ENCODE data around the gene FLNC.

Gene FLNC

GRCh38 chr7:128846781-128847444, 16.7 kb downstream of the FLNC start:
- no peak for TF ChIP-seq CTCF (IDR thresholded peaks at IDR 0.05)
- H3K79me2 ChIP-seq = no peaks in the 10 kb centered on the region
- H3K9ac ChIP-seq = no peak overlapping the region
- no peaks in the 10 kb centered on the region for H3K9me3 ChIP-seq (ENCODE audit: control insufficient read depth, low read length)
- no peak overlapping the region for H3K4me2 ChIP-seq (ENCODE audit: low read length)
- no peaks in the 10 kb centered on the region for H3K36me3 ChIP-seq (ENCODE audit: control insufficient read depth, insufficient read depth, low read length)
- no peak overlapping the region for H2AFZ ChIP-seq
- H3K27ac ChIP-seq = no peak overlapping the region
- no peaks in the 10 kb centered on the region for H3K27me3 ChIP-seq (ENCODE audit: control insufficient read depth, insufficient read depth, low read length)
- no peak overlapping the region for H3K4me3 ChIP-seq (ENCODE audit: low read depth, low read length)
- peaks cover 3% of the 10 kb centered on the region for H3K4me1 ChIP-seq

DNA sequence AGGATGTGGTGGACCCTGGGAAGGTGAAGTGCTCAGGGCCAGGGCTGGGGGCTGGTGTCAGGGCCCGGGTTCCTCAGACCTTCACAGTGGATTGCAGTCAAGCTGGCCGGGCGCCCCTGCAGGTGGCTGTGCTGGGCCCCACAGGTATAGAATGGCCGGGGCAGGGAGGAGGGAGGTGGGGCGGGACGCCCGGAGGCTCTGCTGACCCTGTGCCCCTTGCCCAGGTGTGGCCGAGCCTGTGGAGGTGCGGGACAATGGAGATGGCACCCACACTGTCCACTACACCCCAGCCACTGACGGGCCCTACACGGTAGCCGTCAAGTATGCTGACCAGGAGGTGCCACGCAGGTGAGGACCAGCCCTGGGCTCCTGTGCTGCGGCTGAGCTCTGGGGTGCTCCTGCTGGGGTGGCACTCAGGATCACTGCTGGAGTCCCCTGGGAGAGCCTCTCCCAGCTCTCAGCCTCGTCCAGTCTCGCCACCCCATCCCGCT, 17.6 kb downstream of the FLNC start:
- no peak overlapping the region for H3K27ac ChIP-seq
- H3K4me2 ChIP-seq (ENCODE audit: low read length) = no peak overlapping the region
- H3K9me3 ChIP-seq (ENCODE audit: control insufficient read depth, low read length) = no peaks in the 10 kb centered on the region
- no peaks in the 10 kb centered on the region for H3K36me3 ChIP-seq (ENCODE audit: control insufficient read depth, insufficient read depth, low read length)
- TF ChIP-seq CTCF (IDR thresholded peaks at IDR 0.05) = no peak
- H2AFZ ChIP-seq = no peak overlapping the region
- no peaks in the 10 kb centered on the region for H3K79me2 ChIP-seq
- peaks cover 3% of the 10 kb centered on the region for H3K4me1 ChIP-seq
- no peak overlapping the region for H3K4me3 ChIP-seq (ENCODE audit: low read depth, low read length)
- no peaks in the 10 kb centered on the region for H3K27me3 ChIP-seq (ENCODE audit: control insufficient read depth, insufficient read depth, low read length)
- H3K9ac ChIP-seq = no peak overlapping the region

DNA sequence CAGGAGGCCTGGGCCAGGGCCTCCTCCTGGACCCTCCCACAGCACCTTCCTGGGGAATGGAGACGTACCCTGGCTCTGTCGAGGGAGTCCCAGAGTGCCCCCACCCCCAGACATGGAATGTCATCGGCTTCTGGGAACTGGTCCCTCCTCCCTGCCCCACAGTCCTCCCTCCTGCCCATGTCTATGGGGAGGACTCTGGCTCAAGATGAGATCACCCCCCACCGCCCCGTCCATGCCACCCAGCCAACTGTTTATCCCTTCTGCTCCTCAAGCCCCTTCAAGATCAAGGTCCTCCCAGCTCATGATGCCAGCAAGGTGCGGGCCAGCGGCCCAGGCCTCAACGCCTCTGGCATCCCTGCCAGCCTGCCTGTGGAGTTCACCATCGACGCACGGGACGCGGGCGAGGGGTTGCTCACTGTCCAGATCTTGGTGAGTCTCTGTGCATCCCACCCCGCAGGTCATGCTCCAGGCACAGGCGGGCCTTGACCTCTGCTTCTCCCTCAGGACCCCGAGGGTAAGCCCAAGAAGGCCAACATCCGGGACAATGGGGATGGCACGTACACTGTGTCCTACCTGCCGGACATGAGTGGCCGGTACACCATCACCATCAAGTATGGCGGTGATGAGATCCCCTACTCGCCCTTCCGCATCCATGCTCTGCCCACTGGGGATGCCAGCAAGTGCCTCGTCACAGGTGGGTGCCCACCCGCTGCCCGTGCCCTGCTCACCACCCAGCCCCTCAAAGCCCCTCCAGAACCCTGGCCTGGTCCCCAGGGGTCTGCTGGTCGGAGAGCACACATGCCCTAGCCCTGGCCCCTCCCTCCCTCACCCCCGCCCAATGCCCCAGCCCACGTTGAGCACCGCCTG, 18.3 kb downstream of the FLNC start:
- Histone ChIP-seq H3K27ac (no peak overlapping the region), H2AFZ (no peak overlapping the region), H3K4me2 (ENCODE audit: low read length) (no peak overlapping the region), H3K36me3 (ENCODE audit: control insufficient read depth, insufficient read depth, low read length) (no peaks in the 10 kb centered on the region), H3K9ac (no peak overlapping the region), H3K4me1 (peaks cover 3% of the 10 kb centered on the region), H3K9me3 (ENCODE audit: control insufficient read depth, low read length) (no peaks in the 10 kb centered on the region), H3K4me3 (ENCODE audit: low read depth, low read length) (no peak overlapping the region), H3K27me3 (ENCODE audit: control insufficient read depth, insufficient read depth, low read length) (no peaks in the 10 kb centered on the region), H3K79me2 (no peaks in the 10 kb centered on the region)
- no peak for TF ChIP-seq CTCF (IDR thresholded peaks at IDR 0.05)

- Histone ChIP-seq H3K27me3 (ENCODE audit: control insufficient read depth, insufficient read depth, low read length) (no peaks in the 10 kb centered on the region), H3K4me2 (ENCODE audit: low read length) (no peak overlapping the region), H3K4me1 (peaks cover 3% of the 10 kb centered on the region), H2AFZ (no peak overlapping the region), H3K9me3 (ENCODE audit: control insufficient read depth, low read length) (no peaks in the 10 kb centered on the region), H3K4me3 (ENCODE audit: low read depth, low read length) (no peak overlapping the region), H3K27ac (no peak overlapping the region), H3K36me3 (ENCODE audit: control insufficient read depth, insufficient read depth, low read length) (no peaks in the 10 kb centered on the region), H3K79me2 (no peaks in the 10 kb centered on the region), H3K9ac (no peak overlapping the region)
- no peak for TF ChIP-seq CTCF (IDR thresholded peaks at IDR 0.05)
Measured at GRCh38 chr7:128849156-128849515, 18.9 kb downstream of the FLNC start.
